HepG2 (cell line): ENCODE results near the gene RXFP1. TPM values are rescaled to one million over a fixed set of nuclear protein-coding genes. Genes with fewer than 3 reads are reported as not detected.

Experiments
- CENPBD1 ChIP-seq: sonication (generic); formaldehyde crosslinking; IDR thresholded peaks from 2 replicates; pipeline ENCODE4 v1.8.0; 2022; ENCODE audit warnings: missing genetic modification reagents, low read depth, mild to moderate bottlenecking, borderline replicate concordance
- EHMT2 ChIP-seq: fragments of 200-600 bp; sonication (generic); IDR thresholded peaks from 2 replicates; pipeline ENCODE4 v1.7.0; 2017; ENCODE audit warnings: antibody characterized with exemption, low read depth, low read length, borderline replicate concordance
- GFI1 ChIP-seq: sonication (generic); formaldehyde crosslinking; IDR thresholded peaks from 2 replicates; pipeline ENCODE4 v1.5.0; 2020; ENCODE audit warnings: missing genetic modification reagents, mild to moderate bottlenecking, borderline replicate concordance
- NR2C2 ChIP-seq: sonication (generic); formaldehyde crosslinking; IDR thresholded peaks from 2 replicates; pipeline ENCODE4 v1.4.0; 2020; ENCODE audit warnings: missing genetic modification reagents, mild to moderate bottlenecking, moderate library complexity, borderline replicate concordance
- RBAK ChIP-seq: sonication (generic); formaldehyde crosslinking; IDR thresholded peaks from 2 replicates; pipeline ENCODE4 v1.5.1; 2020; ENCODE audit warnings: mild to moderate bottlenecking, missing genetic modification reagents
- RNF2 ChIP-seq: fragments of 450-650 bp; conservative IDR thresholded peaks from 2 replicates; pipeline ENCODE4 v1.6.1; 2016; ENCODE audit warnings: low read depth
- SRSF4 ChIP-seq: fragments of 200-400 bp; formaldehyde crosslinking; IDR thresholded peaks from one replicate; pipeline ENCODE4 v1.6.1; 2018; ENCODE audit warnings: mild to moderate bottlenecking, low read depth, low read length, moderate library complexity; ENCODE audit not compliant: poor library complexity, severe bottlenecking
- TMF1 ChIP-seq: sonication (generic); formaldehyde crosslinking; IDR thresholded peaks from 2 replicates; pipeline ENCODE4 v1.8.1; 2022; ENCODE audit warnings: low read depth, missing genetic modification reagents
- ZBTB34 ChIP-seq: sonication (generic); formaldehyde crosslinking; IDR thresholded peaks from 2 replicates; pipeline ENCODE4 v1.8.0; 2022; ENCODE audit warnings: mild to moderate bottlenecking, missing genetic modification reagents
- ZNF343 ChIP-seq: sonication (generic); formaldehyde crosslinking; IDR thresholded peaks from 2 replicates; pipeline ENCODE4 v1.4.0; 2020; ENCODE audit warnings: mild to moderate bottlenecking, missing genetic modification reagents
- ZNF556 ChIP-seq: sonication (generic); formaldehyde crosslinking; IDR thresholded peaks from 2 replicates; pipeline ENCODE4 v1.4.0; 2020; ENCODE audit warnings: mild to moderate bottlenecking, missing genetic modification reagents, borderline replicate concordance
- ZNF619 ChIP-seq: sonication (generic); formaldehyde crosslinking; IDR thresholded peaks from 2 replicates; pipeline ENCODE4 v1.4.0; 2020; ENCODE audit warnings: mild to moderate bottlenecking, missing genetic modification reagents
- polyA plus RNA-seq, 8 experiments: library from polyadenylated mRNA; depleted of rRNA in 3 of 8; stranded (reverse) in 7 of 8; unstranded in 1 of 8; fragments of >200 nt; fragmentation: Illumina TruSeq in 4 of 8; extraction: Trizol in 4 of 8; gene quantifications; 2 replicates each; pipeline versions ENCODE4 v1.2.1 to v1.2.3, GENCODE V29; 2011 to 2016; ENCODE audit warnings: low read depth in 4 of 8, missing spikeins in 1 of 8, mixed read lengths in 1 of 8; ENCODE audit not compliant: insufficient read depth in 1 of 8
- total RNA-seq, 5 experiments: library from RNA; depleted of rRNA; stranded (reverse); fragments of >200 nt; fragmentation: Illumina TruSeq; extraction: Trizol; gene quantifications; 2 replicates each; pipeline ENCODE4 v1.2.3, GENCODE V29; 2016; ENCODE audit warnings: low read depth in 1 of 5
- TF ChIP-seq, protein P1 (sequence below): sonication (generic); formaldehyde crosslinking; IDR thresholded peaks from 2 replicates; pipeline ENCODE4 v1.9.0; 2021; ENCODE audit warnings: missing genetic modification reagents, mild to moderate bottlenecking, borderline replicate concordance
- TF ChIP-seq, protein P2 (sequence below): IDR thresholded peaks from 2 replicates; pipeline ENCODE4 v1.6.1; 2016; ENCODE audit warnings: mild to moderate bottlenecking
- TF ChIP-seq, protein P3 (sequence below): sonication (generic); formaldehyde crosslinking; IDR thresholded peaks from 2 replicates; pipeline ENCODE4 v1.4.0; 2020; ENCODE audit warnings: mild to moderate bottlenecking, missing genetic modification reagents

RXFP1 gene
- total and polyA plus RNA-seq, 2 of the 13 experiments (the other 11 are each of a cell fraction or from before 2014, with no cell fraction given) = not detected

- peak; percentile 76; the same call in 1 of the 2 replicates for TF ChIP-seq GFI1
- TF ChIP-seq, protein P1, sequence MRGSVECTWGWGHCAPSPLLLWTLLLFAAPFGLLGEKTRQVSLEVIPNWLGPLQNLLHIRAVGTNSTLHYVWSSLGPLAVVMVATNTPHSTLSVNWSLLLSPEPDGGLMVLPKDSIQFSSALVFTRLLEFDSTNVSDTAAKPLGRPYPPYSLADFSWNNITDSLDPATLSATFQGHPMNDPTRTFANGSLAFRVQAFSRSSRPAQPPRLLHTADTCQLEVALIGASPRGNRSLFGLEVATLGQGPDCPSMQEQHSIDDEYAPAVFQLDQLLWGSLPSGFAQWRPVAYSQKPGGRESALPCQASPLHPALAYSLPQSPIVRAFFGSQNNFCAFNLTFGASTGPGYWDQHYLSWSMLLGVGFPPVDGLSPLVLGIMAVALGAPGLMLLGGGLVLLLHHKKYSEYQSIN (CRISPR knock-in tag) = no peak
- TF ChIP-seq RNF2 = no peak
- TF ChIP-seq ZNF619 (CRISPR knock-in tag) = peak; percentile 85
- TF ChIP-seq ZBTB34 (CRISPR knock-in tag) = peak; percentile 85; the same call in 1 of the 2 replicates
- peak; percentile 97 for TF ChIP-seq NR2C2 (CRISPR knock-in tag)
- TF ChIP-seq, protein P2, sequence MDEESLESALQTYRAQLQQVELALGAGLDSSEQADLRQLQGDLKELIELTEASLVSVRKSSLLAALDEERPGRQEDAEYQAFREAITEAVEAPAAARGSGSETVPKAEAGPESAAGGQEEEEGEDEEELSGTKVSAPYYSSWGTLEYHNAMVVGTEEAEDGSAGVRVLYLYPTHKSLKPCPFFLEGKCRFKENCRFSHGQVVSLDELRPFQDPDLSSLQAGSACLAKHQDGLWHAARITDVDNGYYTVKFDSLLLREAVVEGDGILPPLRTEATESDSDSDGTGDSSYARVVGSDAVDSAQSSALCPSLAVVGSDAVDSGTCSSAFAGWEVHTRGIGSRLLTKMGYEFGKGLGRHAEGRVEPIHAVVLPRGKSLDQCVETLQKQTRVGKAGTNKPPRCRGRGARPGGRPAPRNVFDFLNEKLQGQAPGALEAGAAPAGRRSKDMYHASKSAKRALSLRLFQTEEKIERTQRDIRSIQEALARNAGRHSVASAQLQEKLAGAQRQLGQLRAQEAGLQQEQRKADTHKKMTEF (CRISPR knock-in tag) = peak; percentile 97
- no peak; the same call in 1 of the 2 replicates for TF ChIP-seq EHMT2
- TF ChIP-seq ZNF343 = 0 out of 2 replicates have a peak, but pooled peaks have one; percentile 24
- no peak for TF ChIP-seq TMF1 (CRISPR knock-in tag)
- TF ChIP-seq, protein P3, sequence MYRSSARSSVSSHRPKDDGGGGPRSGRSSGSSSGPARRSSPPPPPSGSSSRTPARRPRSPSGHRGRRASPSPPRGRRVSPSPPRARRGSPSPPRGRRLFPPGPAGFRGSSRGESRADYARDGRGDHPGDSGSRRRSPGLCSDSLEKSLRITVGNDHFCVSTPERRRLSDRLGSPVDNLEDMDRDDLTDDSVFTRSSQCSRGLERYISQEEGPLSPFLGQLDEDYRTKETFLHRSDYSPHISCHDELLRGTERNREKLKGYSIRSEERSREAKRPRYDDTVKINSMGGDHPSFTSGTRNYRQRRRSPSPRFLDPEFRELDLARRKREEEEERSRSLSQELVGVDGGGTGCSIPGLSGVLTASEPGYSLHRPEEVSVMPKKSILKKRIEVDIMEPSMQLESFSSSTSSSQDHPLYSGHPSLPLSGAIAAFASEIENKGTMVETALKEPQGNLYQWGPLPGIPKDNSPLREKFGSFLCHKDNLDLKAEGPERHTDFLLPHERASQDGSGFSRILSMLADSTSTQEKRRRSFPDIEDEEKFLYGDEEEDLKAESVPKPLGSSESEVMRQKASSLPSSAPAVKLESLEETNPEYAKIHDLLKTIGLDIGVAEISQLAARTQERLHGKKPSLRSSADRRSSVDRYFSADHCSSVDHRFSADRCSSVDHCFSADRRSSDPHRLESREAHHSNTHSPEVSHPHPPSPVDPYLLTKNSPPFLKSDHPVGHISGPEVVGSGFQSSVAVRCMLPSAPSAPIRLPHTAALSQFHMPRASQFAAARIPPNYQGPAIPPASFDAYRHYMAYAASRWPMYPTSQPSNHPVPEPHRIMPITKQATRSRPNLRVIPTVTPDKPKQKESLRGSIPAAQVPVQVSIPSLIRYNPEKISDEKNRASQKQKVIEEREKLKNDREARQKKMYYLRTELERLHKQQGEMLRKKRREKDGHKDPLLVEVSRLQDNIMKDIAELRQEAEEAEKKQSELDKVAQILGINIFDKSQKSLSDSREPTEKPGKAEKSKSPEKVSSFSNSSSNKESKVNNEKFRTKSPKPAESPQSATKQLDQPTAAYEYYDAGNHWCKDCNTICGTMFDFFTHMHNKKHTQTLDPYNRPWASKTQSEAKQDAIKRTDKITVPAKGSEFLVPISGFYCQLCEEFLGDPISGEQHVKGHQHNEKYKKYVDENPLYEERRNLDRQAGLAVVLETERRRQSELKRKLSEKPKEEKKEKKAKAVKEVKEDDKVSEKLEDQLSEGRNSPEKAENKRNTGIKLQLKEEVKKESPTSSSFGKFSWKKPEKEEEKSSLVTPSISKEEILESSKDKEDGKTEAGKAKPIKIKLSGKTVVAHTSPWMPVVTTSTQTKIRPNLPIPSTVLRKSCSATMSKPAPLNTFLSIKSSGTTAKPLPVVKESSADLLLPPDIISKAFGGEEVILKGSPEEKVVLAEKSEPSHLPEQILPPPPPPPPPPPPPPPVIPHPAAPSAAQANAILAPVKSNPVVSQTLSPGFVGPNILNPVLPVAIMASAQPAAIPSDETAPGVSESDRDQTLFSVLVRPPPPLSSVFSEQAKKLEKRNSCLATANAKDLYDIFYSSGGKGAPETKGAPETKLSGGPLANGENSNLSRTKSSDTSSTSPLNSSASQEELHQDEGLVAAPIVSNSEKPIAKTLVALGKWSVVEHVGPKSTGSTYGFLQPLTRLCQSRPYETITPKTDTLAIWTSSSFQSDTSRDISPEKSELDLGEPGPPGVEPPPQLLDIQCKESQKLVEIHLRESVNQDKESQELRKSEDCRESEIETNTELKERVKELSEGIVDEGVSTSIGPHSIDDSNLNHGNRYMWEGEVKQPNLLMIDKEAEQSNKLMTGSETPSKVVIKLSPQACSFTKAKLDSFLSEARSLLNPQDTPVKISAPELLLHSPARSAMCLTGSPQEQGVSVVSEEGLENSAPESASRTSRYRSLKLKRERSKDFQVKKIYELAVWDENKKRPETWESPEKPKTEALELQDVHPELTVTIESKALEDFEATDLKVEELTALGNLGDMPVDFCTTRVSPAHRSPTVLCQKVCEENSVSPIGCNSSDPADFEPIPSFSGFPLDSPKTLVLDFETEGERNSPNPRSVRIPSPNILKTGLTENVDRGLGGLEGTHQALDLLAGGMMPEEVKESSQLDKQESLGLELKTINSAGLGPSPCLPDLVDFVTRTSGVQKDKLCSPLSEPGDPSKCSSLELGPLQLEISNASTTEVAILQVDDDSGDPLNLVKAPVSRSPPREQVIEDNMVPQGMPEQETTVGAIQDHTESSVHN (CRISPR knock-in tag) = no peak
- TF ChIP-seq CENPBD1 (CRISPR knock-in tag) = no peak
- TF ChIP-seq SRSF4 = no peak
- TF ChIP-seq ZNF556 (CRISPR knock-in tag) = peak; percentile 89
- TF ChIP-seq RBAK (CRISPR knock-in tag) = no peak
These were observed 150.5 kb downstream of the RXFP1 start, which contains the start of gene ETFDH (continued) for GRCh38 chr4:158671915-158672806.
